IMR-90 (cell line): ENCODE measurements around the gene PSG7. TPM values are rescaled to one million over a fixed set of nuclear protein-coding genes. Genes with fewer than 3 reads are reported as not detected.

ENCODE experiments used
- polyA plus RNA-seq, 3 experiments: library from polyadenylated mRNA; depleted of rRNA; stranded (reverse); fragments of >200 nt; gene quantifications; 2 replicates each; pipeline ENCODE4 v1.2.3, GENCODE V29; 2012; ENCODE audit warnings: low replicate concordance in 1 of 3
- total RNA-seq: library from RNA; depleted of rRNA; stranded (reverse); fragments of >200 nt; gene quantifications from 2 replicates; pipeline ENCODE4 v1.2.3, GENCODE V29; 2012; rRNA removed

Gene PSG7
- total and polyA plus RNA-seq, 2 of the 4 experiments (the other 2 are of a cell fraction) = under 0.01 to 0.26 TPM

Other genes with a start within 250 kb of the PSG7 start
- not detected in 2 replicates for gene PSG3, start 196.7 kb downstream of the PSG7 start, total RNA-seq
- gene PSG3, start 196.7 kb downstream of the PSG7 start, polyA plus RNA-seq (2012; rRNA removed) = 0.03 and 0.10 TPM in 2 replicates
- gene PSG8, start 171.5 kb downstream of the PSG7 start, total RNA-seq = 0.18 TPM in 1 of 2 replicates, not detected in the other
- gene PSG8, start 171.5 kb downstream of the PSG7 start, polyA plus RNA-seq (2012; rRNA removed) = 0.10 TPM in 1 of 2 replicates, not detected in the other
- gene PSG1, start 57.5 kb downstream of the PSG7 start, total RNA-seq = 0.90 and 1.1 TPM in 2 replicates
- gene PSG1, start 57.5 kb downstream of the PSG7 start, polyA plus RNA-seq (2012; rRNA removed) = 2.5 and 2.7 TPM in 2 replicates
- gene PSG6, start 19.3 kb downstream of the PSG7 start, total RNA-seq = 0.18 TPM in 1 of 2 replicates, not detected in the other
- gene PSG6, start 19.3 kb downstream of the PSG7 start, polyA plus RNA-seq (2012; rRNA removed) = 0.07 TPM in 1 of 2 replicates, not detected in the other
- gene PSG11, start 89.3 kb upstream of the PSG7 start, total RNA-seq = 0.18 and 0.28 TPM in 2 replicates
- gene PSG11, start 89.3 kb upstream of the PSG7 start, polyA plus RNA-seq (2012; rRNA removed) = 0.07 and 0.23 TPM in 2 replicates
- gene PSG2, start 145.5 kb upstream of the PSG7 start, total RNA-seq = 0.18 and 0.28 TPM in 2 replicates
- gene PSG2, start 145.5 kb upstream of the PSG7 start, polyA plus RNA-seq (2012; rRNA removed) = 0.29 and 0.31 TPM in 2 replicates
- 38.6 and 50.7 TPM in 2 replicates for gene PSG5, start 249.3 kb upstream of the PSG7 start, total RNA-seq
- gene PSG5, start 249.3 kb upstream of the PSG7 start, polyA plus RNA-seq (2012; rRNA removed) = 75.9 and 84.8 TPM in 2 replicates